ENCODE results near the gene MED12L.

DNA sequence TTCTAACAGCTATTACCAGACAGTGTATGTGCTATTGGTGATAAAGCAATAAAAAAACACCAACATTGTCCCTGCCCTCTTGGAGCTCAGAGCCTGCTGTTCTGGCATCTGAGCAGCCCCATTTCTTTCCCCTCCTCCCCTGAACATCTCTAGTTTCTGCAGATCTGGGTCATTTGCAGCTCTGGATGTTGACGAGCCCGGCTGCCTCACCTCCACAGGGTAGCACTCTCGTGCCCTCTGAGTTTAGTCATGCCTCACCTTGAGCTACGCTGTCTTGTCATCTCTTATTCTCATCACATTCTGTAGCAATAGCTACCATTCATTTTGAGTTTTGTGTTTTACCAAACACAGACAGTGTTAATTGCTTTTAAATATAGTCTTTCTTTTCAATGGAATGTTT, 147.5 kb downstream of the MED12L start:
- TF ChIP-seq, protein P1, sequence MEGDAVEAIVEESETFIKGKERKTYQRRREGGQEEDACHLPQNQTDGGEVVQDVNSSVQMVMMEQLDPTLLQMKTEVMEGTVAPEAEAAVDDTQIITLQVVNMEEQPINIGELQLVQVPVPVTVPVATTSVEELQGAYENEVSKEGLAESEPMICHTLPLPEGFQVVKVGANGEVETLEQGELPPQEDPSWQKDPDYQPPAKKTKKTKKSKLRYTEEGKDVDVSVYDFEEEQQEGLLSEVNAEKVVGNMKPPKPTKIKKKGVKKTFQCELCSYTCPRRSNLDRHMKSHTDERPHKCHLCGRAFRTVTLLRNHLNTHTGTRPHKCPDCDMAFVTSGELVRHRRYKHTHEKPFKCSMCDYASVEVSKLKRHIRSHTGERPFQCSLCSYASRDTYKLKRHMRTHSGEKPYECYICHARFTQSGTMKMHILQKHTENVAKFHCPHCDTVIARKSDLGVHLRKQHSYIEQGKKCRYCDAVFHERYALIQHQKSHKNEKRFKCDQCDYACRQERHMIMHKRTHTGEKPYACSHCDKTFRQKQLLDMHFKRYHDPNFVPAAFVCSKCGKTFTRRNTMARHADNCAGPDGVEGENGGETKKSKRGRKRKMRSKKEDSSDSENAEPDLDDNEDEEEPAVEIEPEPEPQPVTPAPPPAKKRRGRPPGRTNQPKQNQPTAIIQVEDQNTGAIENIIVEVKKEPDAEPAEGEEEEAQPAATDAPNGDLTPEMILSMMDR (conservative IDR thresholded peaks at IDR 0.05): no peak
- TF ChIP-seq EZH2 (IDR thresholded peaks at IDR 0.05; ENCODE audit: low read depth): no peak
